WTC11 (cell line): Measurements from ENCODE around the gene KRT28. TPM values are rescaled to one million over a fixed set of nuclear protein-coding genes. Genes with fewer than 3 reads are reported as not detected.

Source experiments
- ATAC-seq: fragments of 200-7000 bp; cut with Tn5 transposase; 2 replicates; pipeline ENCODE4 v1.10.0; 2021; ENCODE audit warnings: mild to moderate bottlenecking, moderate library complexity
- CTCF ChIA-PET: fragments of 300-600 bp; sonication (Branson Sonifier 250); formaldehyde crosslinking; loops from one replicate; lab custom pipeline; 2021; ENCODE audit warnings: antibody characterized with exemption; lab: Charles Lee
- POLR2A ChIA-PET: fragments of 350-600 bp; sonication (Branson Sonifier 250); formaldehyde crosslinking; loops from one replicate; lab custom pipeline; 2021; ENCODE audit warnings: antibody characterized with exemption; lab: Charles Lee
- DNase-seq: peaks from one replicate; pipeline ENCODE4 v3.0.0; 2021; ENCODE audit warnings: low spot score
- H3K27ac Mint-ChIP-seq: 2 replicates; pipeline ENCODE4 v1.8.0; 2021; ENCODE audit warnings: mixed read lengths
- H3K27me3 Mint-ChIP-seq: 2 replicates; pipeline ENCODE4 v1.8.0; 2021; ENCODE audit warnings: low read depth, mild to moderate bottlenecking, moderate library complexity, mixed read lengths
- H3K36me3 Mint-ChIP-seq: 2 replicates; pipeline ENCODE4 v1.8.0; 2021; ENCODE audit warnings: mixed read lengths
- H3K4me1 Mint-ChIP-seq: 2 replicates; pipeline ENCODE4 v1.8.0; 2022; ENCODE audit warnings: mixed read lengths
- H3K4me3 Mint-ChIP-seq: 2 replicates; pipeline ENCODE4 v1.8.0; 2021; ENCODE audit warnings: mild to moderate bottlenecking, moderate library complexity, mixed read lengths
- H3K9me3 Mint-ChIP-seq: 2 replicates; pipeline ENCODE4 v1.8.0; 2021; ENCODE audit warnings: mixed read lengths
- ESRRA ChIP-seq: sonication (generic); formaldehyde crosslinking; IDR thresholded peaks from 2 replicates; pipeline ENCODE4 v1.8.1; 2022; ENCODE audit warnings: mild to moderate bottlenecking, missing genetic modification reagents, borderline replicate concordance
- GABPB1 ChIP-seq: sonication (generic); formaldehyde crosslinking; IDR thresholded peaks from 2 replicates; pipeline ENCODE4 v1.8.1; 2023; ENCODE audit warnings: mild to moderate bottlenecking, missing genetic modification reagents
- JAZF1 ChIP-seq: fragments of 250-450 bp; sonication (Bioruptor Pico); IDR thresholded peaks from 2 replicates; pipeline ENCODE4 v1.9.0; 2021; ENCODE audit warnings: moderate library complexity, mild to moderate bottlenecking, inconsistent platforms
- OVOL2 ChIP-seq: fragments of 250-450 bp; sonication (Bioruptor Pico); IDR thresholded peaks from 2 replicates; pipeline ENCODE4 v1.9.0; 2021; ENCODE audit warnings: mild to moderate bottlenecking, borderline replicate concordance
- SOX15 ChIP-seq: fragments of 250-450 bp; sonication (Bioruptor Pico); IDR thresholded peaks from 2 replicates; pipeline ENCODE4 v1.9.0; 2021; ENCODE audit warnings: mild to moderate bottlenecking
- ZNF219 ChIP-seq: sonication (generic); formaldehyde crosslinking; IDR thresholded peaks from 2 replicates; pipeline ENCODE4 v1.8.0; 2023; ENCODE audit warnings: missing genetic modification reagents, mild to moderate bottlenecking, borderline replicate concordance
- total RNA-seq: library from RNA; stranded (reverse); gene quantifications from 3 replicates; pipeline ENCODE4 v1.2.3, GENCODE V29; 2021
- TF ChIP-seq, protein P1 (sequence below): sonication (generic); formaldehyde crosslinking; IDR thresholded peaks from 2 replicates; pipeline ENCODE4 v1.8.1; 2023; ENCODE audit warnings: mild to moderate bottlenecking, missing genetic modification reagents, borderline replicate concordance
- TF ChIP-seq, protein P2 (sequence below): fragments of 250-450 bp; sonication (Bioruptor Pico); IDR thresholded peaks from 2 replicates; pipeline ENCODE4 v1.8.0; 2021; ENCODE audit warnings: mild to moderate bottlenecking
- TF ChIP-seq, protein P3 (sequence below): sonication (generic); formaldehyde crosslinking; IDR thresholded peaks from 2 replicates; pipeline ENCODE4 v1.8.0; 2022; ENCODE audit warnings: missing genetic modification reagents
- TF ChIP-seq, protein P4 (sequence below): sonication (generic); formaldehyde crosslinking; IDR thresholded peaks from 2 replicates; pipeline ENCODE4 v1.8.0; 2023; ENCODE audit warnings: missing genetic modification reagents, mild to moderate bottlenecking, borderline replicate concordance

The KRT28 gene
- total RNA-seq, 1 experiment from 2014 or later = not detected

DNA sequence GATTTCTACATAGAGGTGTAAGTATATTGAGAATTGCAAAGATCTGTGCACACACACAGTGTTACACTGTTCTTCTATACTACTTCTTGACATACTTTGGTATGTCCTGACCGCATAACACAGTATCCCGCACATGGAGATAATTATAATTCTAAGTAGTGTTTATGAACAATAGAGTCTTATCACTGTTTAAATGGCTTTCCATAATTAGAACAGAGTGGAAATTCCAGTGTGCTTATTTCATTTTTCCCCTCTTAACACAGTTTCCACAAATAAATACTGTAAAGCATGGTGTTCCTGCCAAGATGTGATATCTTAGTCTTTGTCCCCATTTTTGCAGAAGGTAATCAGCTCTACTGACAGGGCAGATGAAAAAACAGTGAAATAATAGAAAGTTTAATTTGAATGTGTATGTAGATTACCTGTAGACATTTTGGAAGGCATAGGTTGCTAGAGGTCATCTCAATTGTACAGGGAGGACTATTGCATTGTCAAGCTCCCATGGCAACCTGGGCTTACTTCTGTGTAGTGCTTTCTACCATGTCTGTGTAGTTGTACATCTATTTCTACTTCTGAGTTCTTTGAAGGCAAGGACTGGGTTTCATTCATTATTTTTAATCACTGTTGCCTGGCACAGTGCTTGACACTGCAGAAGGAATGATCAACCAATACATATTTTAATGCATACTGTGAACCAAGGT lies 10.1 kb upstream of the KRT28 start (continued):
- TF ChIP-seq, protein P1, sequence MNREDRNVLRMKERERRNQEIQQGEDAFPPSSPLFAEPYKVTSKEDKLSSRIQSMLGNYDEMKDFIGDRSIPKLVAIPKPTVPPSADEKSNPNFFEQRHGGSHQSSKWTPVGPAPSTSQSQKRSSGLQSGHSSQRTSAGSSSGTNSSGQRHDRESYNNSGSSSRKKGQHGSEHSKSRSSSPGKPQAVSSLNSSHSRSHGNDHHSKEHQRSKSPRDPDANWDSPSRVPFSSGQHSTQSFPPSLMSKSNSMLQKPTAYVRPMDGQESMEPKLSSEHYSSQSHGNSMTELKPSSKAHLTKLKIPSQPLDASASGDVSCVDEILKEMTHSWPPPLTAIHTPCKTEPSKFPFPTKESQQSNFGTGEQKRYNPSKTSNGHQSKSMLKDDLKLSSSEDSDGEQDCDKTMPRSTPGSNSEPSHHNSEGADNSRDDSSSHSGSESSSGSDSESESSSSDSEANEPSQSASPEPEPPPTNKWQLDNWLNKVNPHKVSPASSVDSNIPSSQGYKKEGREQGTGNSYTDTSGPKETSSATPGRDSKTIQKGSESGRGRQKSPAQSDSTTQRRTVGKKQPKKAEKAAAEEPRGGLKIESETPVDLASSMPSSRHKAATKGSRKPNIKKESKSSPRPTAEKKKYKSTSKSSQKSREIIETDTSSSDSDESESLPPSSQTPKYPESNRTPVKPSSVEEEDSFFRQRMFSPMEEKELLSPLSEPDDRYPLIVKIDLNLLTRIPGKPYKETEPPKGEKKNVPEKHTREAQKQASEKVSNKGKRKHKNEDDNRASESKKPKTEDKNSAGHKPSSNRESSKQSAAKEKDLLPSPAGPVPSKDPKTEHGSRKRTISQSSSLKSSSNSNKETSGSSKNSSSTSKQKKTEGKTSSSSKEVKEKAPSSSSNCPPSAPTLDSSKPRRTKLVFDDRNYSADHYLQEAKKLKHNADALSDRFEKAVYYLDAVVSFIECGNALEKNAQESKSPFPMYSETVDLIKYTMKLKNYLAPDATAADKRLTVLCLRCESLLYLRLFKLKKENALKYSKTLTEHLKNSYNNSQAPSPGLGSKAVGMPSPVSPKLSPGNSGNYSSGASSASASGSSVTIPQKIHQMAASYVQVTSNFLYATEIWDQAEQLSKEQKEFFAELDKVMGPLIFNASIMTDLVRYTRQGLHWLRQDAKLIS = no peak
- TF ChIP-seq JAZF1 (CRISPR knock-in tag) = no peak
- TF ChIP-seq, protein P2, sequence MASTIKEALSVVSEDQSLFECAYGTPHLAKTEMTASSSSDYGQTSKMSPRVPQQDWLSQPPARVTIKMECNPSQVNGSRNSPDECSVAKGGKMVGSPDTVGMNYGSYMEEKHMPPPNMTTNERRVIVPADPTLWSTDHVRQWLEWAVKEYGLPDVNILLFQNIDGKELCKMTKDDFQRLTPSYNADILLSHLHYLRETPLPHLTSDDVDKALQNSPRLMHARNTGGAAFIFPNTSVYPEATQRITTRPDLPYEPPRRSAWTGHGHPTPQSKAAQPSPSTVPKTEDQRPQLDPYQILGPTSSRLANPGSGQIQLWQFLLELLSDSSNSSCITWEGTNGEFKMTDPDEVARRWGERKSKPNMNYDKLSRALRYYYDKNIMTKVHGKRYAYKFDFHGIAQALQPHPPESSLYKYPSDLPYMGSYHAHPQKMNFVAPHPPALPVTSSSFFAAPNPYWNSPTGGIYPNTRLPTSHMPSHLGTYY (CRISPR knock-in tag) = no peak
- TF ChIP-seq, protein P3, sequence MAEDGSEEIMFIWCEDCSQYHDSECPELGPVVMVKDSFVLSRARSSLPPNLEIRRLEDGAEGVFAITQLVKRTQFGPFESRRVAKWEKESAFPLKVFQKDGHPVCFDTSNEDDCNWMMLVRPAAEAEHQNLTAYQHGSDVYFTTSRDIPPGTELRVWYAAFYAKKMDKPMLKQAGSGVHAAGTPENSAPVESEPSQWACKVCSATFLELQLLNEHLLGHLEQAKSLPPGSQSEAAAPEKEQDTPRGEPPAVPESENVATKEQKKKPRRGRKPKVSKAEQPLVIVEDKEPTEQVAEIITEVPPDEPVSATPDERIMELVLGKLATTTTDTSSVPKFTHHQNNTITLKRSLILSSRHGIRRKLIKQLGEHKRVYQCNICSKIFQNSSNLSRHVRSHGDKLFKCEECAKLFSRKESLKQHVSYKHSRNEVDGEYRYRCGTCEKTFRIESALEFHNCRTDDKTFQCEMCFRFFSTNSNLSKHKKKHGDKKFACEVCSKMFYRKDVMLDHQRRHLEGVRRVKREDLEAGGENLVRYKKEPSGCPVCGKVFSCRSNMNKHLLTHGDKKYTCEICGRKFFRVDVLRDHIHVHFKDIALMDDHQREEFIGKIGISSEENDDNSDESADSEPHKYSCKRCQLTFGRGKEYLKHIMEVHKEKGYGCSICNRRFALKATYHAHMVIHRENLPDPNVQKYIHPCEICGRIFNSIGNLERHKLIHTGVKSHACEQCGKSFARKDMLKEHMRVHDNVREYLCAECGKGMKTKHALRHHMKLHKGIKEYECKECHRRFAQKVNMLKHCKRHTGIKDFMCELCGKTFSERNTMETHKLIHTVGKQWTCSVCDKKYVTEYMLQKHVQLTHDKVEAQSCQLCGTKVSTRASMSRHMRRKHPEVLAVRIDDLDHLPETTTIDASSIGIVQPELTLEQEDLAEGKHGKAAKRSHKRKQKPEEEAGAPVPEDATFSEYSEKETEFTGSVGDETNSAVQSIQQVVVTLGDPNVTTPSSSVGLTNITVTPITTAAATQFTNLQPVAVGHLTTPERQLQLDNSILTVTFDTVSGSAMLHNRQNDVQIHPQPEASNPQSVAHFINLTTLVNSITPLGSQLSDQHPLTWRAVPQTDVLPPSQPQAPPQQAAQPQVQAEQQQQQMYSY (CRISPR knock-in tag) = no peak
- TF ChIP-seq SOX15 = no peak
- TF ChIP-seq ESRRA (CRISPR knock-in tag) = no peak
- no peak for TF ChIP-seq GABPB1 (CRISPR knock-in tag)
- no peak for TF ChIP-seq OVOL2 (CRISPR knock-in tag)
- TF ChIP-seq, all 79 proteins: peak for 0

DNA sequence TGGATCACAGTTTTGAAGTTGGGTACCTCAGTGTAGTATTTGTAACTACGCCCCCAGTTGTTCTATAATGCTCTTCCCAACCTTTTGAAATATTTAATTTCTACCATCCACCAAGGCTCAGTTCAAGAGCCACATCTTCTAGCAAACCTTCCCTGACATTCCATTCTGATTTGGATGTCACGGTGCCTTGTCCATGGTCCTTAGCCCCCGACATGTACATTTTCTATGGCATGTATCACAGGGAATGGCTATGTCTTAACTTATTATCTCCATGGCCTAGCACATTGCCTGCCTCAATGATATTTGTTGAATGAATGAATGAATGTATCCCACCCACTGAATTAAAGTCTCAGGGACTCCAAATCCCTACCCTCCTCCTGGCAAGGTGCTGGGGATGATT lies 6.4 kb upstream of the KRT28 start:
- H3K27ac Mint-ChIP-seq = no peak overlapping the region
- H3K4me1 Mint-ChIP-seq = peaks cover 4% of the 10 kb centered on the region
- ATAC-seq (no peak), DNase-seq (no peak)
- H3K36me3 Mint-ChIP-seq = no peaks in the 10 kb centered on the region
- ChIA-PET CTCF (interaction anchor here (0.5 to 1.2 kb wide), 4 partner anchors 13 to 1180 kb away, joined by 3 to 6 read pairs (median 4); no protein-coding TSS in a partner anchor), POLR2A (no interaction called here)
- H3K27me3 Mint-ChIP-seq = peaks cover 57% of the 10 kb centered on the region
- H3K4me3 Mint-ChIP-seq = no peak overlapping the region
- TF ChIP-seq, protein P4, sequence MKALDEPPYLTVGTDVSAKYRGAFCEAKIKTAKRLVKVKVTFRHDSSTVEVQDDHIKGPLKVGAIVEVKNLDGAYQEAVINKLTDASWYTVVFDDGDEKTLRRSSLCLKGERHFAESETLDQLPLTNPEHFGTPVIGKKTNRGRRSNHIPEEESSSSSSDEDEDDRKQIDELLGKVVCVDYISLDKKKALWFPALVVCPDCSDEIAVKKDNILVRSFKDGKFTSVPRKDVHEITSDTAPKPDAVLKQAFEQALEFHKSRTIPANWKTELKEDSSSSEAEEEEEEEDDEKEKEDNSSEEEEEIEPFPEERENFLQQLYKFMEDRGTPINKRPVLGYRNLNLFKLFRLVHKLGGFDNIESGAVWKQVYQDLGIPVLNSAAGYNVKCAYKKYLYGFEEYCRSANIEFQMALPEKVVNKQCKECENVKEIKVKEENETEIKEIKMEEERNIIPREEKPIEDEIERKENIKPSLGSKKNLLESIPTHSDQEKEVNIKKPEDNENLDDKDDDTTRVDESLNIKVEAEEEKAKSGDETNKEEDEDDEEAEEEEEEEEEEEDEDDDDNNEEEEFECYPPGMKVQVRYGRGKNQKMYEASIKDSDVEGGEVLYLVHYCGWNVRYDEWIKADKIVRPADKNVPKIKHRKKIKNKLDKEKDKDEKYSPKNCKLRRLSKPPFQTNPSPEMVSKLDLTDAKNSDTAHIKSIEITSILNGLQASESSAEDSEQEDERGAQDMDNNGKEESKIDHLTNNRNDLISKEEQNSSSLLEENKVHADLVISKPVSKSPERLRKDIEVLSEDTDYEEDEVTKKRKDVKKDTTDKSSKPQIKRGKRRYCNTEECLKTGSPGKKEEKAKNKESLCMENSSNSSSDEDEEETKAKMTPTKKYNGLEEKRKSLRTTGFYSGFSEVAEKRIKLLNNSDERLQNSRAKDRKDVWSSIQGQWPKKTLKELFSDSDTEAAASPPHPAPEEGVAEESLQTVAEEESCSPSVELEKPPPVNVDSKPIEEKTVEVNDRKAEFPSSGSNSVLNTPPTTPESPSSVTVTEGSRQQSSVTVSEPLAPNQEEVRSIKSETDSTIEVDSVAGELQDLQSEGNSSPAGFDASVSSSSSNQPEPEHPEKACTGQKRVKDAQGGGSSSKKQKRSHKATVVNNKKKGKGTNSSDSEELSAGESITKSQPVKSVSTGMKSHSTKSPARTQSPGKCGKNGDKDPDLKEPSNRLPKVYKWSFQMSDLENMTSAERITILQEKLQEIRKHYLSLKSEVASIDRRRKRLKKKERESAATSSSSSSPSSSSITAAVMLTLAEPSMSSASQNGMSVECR (CRISPR knock-in tag) = no peak
- TF ChIP-seq ZNF219 (CRISPR knock-in tag) = no peak
- no peaks in the 10 kb centered on the region for H3K9me3 Mint-ChIP-seq
